Osteocyte (in vitro differentiated cells): ENCODE data around the gene ART3. TPM values are rescaled to one million over a fixed set of nuclear protein-coding genes. Genes with fewer than 3 reads are reported as not detected.

Experiments used
- DNase-seq: peaks from one replicate; pipeline ENCODE4 v3.0.0; 2021; ENCODE audit warnings: mixed read lengths; ENCODE audit not compliant: unreplicated experiment; ENCODE audit errors: extremely low spot score
- H3K27ac Mint-ChIP-seq: one replicate; pipeline ENCODE4 v1.8.0; 2021; ENCODE audit warnings: mild to moderate bottlenecking, mixed read lengths; ENCODE audit not compliant: unreplicated experiment
- H3K27me3 Mint-ChIP-seq: one replicate; pipeline ENCODE4 v1.8.0; 2021; ENCODE audit warnings: mixed read lengths; ENCODE audit not compliant: unreplicated experiment
- H3K36me3 Mint-ChIP-seq: one replicate; pipeline ENCODE4 v1.8.0; 2021; ENCODE audit warnings: mixed read lengths; ENCODE audit not compliant: unreplicated experiment
- H3K4me1 Mint-ChIP-seq: one replicate; pipeline ENCODE4 v1.8.0; 2021; ENCODE audit warnings: mixed read lengths; ENCODE audit not compliant: unreplicated experiment
- H3K4me3 Mint-ChIP-seq: one replicate; pipeline ENCODE4 v1.8.0; 2021; ENCODE audit warnings: mild to moderate bottlenecking, moderate library complexity, mixed read lengths; ENCODE audit not compliant: unreplicated experiment
- H3K9me3 Mint-ChIP-seq: one replicate; pipeline ENCODE4 v1.8.0; 2021; ENCODE audit warnings: mixed read lengths; ENCODE audit not compliant: unreplicated experiment
- total RNA-seq: library from RNA; stranded (reverse); gene quantifications from 2 replicates; pipeline ENCODE4 v1.2.1, GENCODE V29; 2021
- TF ChIP-seq, protein P1 (sequence below): fragments of 200-600 bp; sonication (generic); IDR thresholded peaks from 2 replicates; pipeline ENCODE4 v1.5.0; 2021; ENCODE audit warnings: antibody characterized with exemption, mild to moderate bottlenecking, moderate library complexity

ART3 gene
- total RNA-seq, 1 donor from 2014 or later, result not detected

DNA sequence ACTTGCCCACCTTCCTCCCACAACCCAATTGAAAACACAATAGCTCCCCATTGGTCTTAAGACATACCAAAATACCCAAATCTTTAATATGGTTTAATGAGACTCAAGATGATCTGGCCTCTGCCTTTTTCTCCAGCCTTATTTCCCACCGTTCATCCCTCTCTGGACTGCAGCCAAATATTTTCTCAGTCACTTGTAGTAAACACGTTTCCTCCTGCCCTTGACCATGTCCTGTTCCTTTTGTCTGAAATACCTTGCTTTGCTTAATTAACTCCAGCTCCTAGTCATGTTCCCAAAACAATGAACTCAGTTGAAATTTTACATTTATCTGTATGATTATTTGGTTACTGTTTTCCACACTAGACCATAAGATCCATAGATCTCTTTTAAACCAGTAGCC is 82.1 kb downstream of the ART3 start:
- Mint-ChIP-seq H3K36me3 (peaks cover 33% of the 10 kb centered on the region), H3K27me3 (no peaks in the 10 kb centered on the region), H3K4me1 (no peaks in the 10 kb centered on the region), H3K9me3 (peaks cover 4% of the 10 kb centered on the region), H3K4me3 (no peak overlapping the region), H3K27ac (no peak overlapping the region)
- TF ChIP-seq, protein P1, sequence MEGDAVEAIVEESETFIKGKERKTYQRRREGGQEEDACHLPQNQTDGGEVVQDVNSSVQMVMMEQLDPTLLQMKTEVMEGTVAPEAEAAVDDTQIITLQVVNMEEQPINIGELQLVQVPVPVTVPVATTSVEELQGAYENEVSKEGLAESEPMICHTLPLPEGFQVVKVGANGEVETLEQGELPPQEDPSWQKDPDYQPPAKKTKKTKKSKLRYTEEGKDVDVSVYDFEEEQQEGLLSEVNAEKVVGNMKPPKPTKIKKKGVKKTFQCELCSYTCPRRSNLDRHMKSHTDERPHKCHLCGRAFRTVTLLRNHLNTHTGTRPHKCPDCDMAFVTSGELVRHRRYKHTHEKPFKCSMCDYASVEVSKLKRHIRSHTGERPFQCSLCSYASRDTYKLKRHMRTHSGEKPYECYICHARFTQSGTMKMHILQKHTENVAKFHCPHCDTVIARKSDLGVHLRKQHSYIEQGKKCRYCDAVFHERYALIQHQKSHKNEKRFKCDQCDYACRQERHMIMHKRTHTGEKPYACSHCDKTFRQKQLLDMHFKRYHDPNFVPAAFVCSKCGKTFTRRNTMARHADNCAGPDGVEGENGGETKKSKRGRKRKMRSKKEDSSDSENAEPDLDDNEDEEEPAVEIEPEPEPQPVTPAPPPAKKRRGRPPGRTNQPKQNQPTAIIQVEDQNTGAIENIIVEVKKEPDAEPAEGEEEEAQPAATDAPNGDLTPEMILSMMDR, result no peak
- DNase-seq, result no peak

DNA sequence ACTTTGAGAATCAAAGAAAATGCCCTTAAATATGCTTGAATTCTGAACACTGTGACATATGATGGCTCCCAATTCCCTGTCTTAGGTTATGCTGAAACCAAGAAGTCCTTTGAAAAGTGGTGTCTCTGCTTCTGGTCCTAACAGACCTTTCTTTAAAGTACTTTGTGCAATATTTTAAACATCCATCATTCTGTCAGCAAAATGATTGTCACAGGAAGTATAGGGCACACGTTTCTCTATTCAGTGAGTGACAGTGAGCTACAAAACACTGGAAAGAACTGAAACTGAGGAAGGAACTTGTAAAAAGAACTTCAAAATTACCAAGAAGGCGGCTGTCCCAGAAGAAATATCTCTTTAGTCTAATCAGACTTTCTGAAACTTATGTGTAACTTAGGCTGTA is 85.8 kb downstream of the ART3 start:
- Mint-ChIP-seq H3K27me3 (no peaks in the 10 kb centered on the region), H3K36me3 (peaks cover 54% of the 10 kb centered on the region), H3K4me1 (no peaks in the 10 kb centered on the region), H3K27ac (no peak overlapping the region), H3K4me3 (no peak overlapping the region), H3K9me3 (no peaks in the 10 kb centered on the region)
- DNase-seq, result no peak
- TF ChIP-seq, protein P1, result no peak

Other genes with a start within 250 kb of the ART3 start
- gene PPEF2, start 172.3 kb upstream of the ART3 start, total RNA-seq, result not detected in 2 replicates
- gene NAAA, start 133.7 kb upstream of the ART3 start, total RNA-seq, result 15.0 and 17.0 TPM in 2 replicates
- gene SDAD1, start 83.8 kb upstream of the ART3 start, total RNA-seq, result 38.9 and 43.0 TPM in 2 replicates
- not detected in 2 replicates for gene CXCL9, start 67.2 kb upstream of the ART3 start, total RNA-seq
- not detected in 2 replicates for gene CXCL10, start 51.2 kb upstream of the ART3 start, total RNA-seq
- not detected in 2 replicates for gene CXCL11, start 38.6 kb upstream of the ART3 start, total RNA-seq
- 36.7 and 37.8 TPM in 2 replicates for gene NUP54, start 73.7 kb downstream of the ART3 start, total RNA-seq
- 179 and 187 TPM in 2 replicates for gene SCARB2, start 139.1 kb downstream of the ART3 start, total RNA-seq
- gene FAM47E, start 177.0 kb downstream of the ART3 start, total RNA-seq, result 0.55 and 0.70 TPM in 2 replicates
- 2.4 TPM in 2 replicates for gene STBD1, start 232.0 kb downstream of the ART3 start, total RNA-seq